CD4-positive, alpha-beta T cell (primary cell): Measurements from ENCODE around the gene ZNF106. TPM values are rescaled to one million over a fixed set of nuclear protein-coding genes. Genes with fewer than 3 reads are reported as not detected.

Experiments
- ATAC-seq: fragments of 200-7000 bp; cut with Tn5 transposase; one replicate; pipeline ENCODE4 v1.10.0; 2022; ENCODE audit warnings: mild to moderate bottlenecking; ENCODE audit not compliant: poor library complexity
- CTCF ChIA-PET: fragments of 350-600 bp; sonication (Branson Sonifier 250); formaldehyde crosslinking; loops from one replicate; lab custom pipeline; 2021; ENCODE audit warnings: antibody characterized with exemption, inconsistent platforms; lab: Charles Lee
- POLR2A ChIA-PET: fragments of 350-600 bp; sonication (Branson Sonifier 250); formaldehyde crosslinking; loops from one replicate; lab custom pipeline; 2021; ENCODE audit warnings: antibody characterized with exemption, inconsistent platforms; lab: Charles Lee
- DNase-seq, 14 experiments: peaks; one replicate each; pipeline ENCODE4 v3.0.0-alpha.2; 2013 to 2020; ENCODE audit warnings: mixed read lengths in 2 of 14
- H3K27ac ChIP-seq, 2 donors: one replicate each; pipeline versions ENCODE4 v1.5.1 to v1.7.0; 2013; ENCODE audit warnings: low read length in 2 of 2, low read depth in 1 of 2, mild to moderate bottlenecking in 1 of 2
- H3K27me3 ChIP-seq, 2 experiments: 1 replicate in 1 of 2; 2 replicates in 1 of 2; pipeline versions ENCODE4 v1.6.1 to v1.7.0; 2013; ENCODE audit warnings: low read length in 2 of 2, control low read depth in 1 of 2, mild to moderate bottlenecking in 1 of 2, moderate library complexity in 1 of 2; ENCODE audit not compliant: insufficient read depth in 2 of 2, control insufficient read depth in 1 of 2
- H3K36me3 ChIP-seq: one replicate; pipeline ENCODE4 v1.6.1; 2013; ENCODE audit warnings: low read length, control low read depth; ENCODE audit not compliant: insufficient read depth
- H3K4me1 ChIP-seq: one replicate; pipeline ENCODE4 v1.6.1; 2013; ENCODE audit warnings: low read length, control low read depth; ENCODE audit not compliant: insufficient read depth
- H3K4me3 ChIP-seq: one replicate; pipeline ENCODE4 v1.5.1; 2013; ENCODE audit warnings: mild to moderate bottlenecking, low read length, moderate library complexity
- H3K9me3 ChIP-seq, 2 experiments: 1 replicate in 1 of 2; 2 replicates in 1 of 2; pipeline versions ENCODE4 v1.6.1 to v1.7.0; 2013; ENCODE audit warnings: low read length in 2 of 2, mild to moderate bottlenecking in 2 of 2, control low read depth in 1 of 2, moderate library complexity in 1 of 2; ENCODE audit not compliant: control insufficient read depth in 1 of 2, insufficient read depth in 1 of 2
- H3K27ac Mint-ChIP-seq: one replicate; pipeline ENCODE4 v1.8.0; 2020; ENCODE audit warnings: mixed read lengths
- H3K27me3 Mint-ChIP-seq: one replicate; pipeline ENCODE4 v1.8.0; 2021; ENCODE audit warnings: mixed read lengths
- H3K36me3 Mint-ChIP-seq: one replicate; pipeline ENCODE4 v1.8.0; 2021; ENCODE audit warnings: low read depth, mixed read lengths
- H3K4me1 Mint-ChIP-seq: one replicate; pipeline ENCODE4 v1.8.0; 2021; ENCODE audit warnings: low read depth, mixed read lengths
- H3K4me3 Mint-ChIP-seq: one replicate; pipeline ENCODE4 v1.8.0; 2020; ENCODE audit warnings: mild to moderate bottlenecking, mixed read lengths
- H3K9me3 Mint-ChIP-seq: one replicate; pipeline ENCODE4 v1.8.0; 2020; ENCODE audit warnings: mixed read lengths
- intact Hi-C, 2 experiments: fragments of 100-400 bp; cut with DNase I in 1 of 2; cut with micrococcal nuclease in 1 of 2; formaldehyde crosslinking; loops; one replicate each; pipeline versions ENCODE4 v1.15.1 to v1.9.0; 2023 to 2025; cut with DNase I, micrococcal nuclease
- total RNA-seq, 174 experiments: library from RNA in 2 of 174; stranded (reverse) in 2 of 174; gene quantifications; one replicate each; pipeline ENCODE4 v1.2.3 and lab custom pipeline; 2021 to 2026
- TF ChIP-seq, protein P1 (sequence below): fragments of 200-600 bp; IDR thresholded peaks from one replicate; pipeline ENCODE4 v1.8.0; 2022; ENCODE audit warnings: antibody characterized with exemption, mild to moderate bottlenecking

Gene ZNF106
- total RNA-seq, 2 experiments from 2014 or later = 30.9 to 31.4 TPM

DNA sequence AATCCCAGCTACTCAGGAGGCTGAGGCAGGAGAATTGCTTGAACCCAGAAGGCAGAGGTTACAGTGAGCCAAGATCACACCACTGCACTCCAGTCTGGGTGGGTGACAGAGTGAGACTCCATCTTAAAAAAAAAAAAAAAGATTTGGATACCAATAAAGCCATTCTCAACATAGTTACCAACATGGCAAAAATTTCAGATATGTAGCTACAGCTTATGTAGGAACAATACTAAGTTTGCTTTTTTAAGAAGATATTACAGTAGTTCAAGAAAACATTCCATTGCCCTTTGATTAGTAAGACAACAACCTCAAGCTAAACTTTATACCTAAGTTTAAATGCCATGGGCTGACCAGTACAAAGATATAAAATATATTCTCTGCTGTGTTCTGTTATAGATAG lies 34.4 kb downstream of the ZNF106 start:
- peaks cover 20% of the 10 kb centered on the region for H3K4me1 Mint-ChIP-seq
- H3K27ac Mint-ChIP-seq = no peak overlapping the region
- H3K36me3 Mint-ChIP-seq = peaks cover 27% of the 10 kb centered on the region
- Histone ChIP-seq H3K36me3 (peaks cover 10% of the 10 kb centered on the region), H3K27me3 (no peaks in the 10 kb centered on the region), H3K9me3 (no peaks in the 10 kb centered on the region), H3K27ac (no peak overlapping the region), H3K4me1 (no peaks in the 10 kb centered on the region), H3K4me3 (no peak overlapping the region)
- ATAC-seq (no peak), DNase-seq (no peak)
- TF ChIP-seq, protein P1, sequence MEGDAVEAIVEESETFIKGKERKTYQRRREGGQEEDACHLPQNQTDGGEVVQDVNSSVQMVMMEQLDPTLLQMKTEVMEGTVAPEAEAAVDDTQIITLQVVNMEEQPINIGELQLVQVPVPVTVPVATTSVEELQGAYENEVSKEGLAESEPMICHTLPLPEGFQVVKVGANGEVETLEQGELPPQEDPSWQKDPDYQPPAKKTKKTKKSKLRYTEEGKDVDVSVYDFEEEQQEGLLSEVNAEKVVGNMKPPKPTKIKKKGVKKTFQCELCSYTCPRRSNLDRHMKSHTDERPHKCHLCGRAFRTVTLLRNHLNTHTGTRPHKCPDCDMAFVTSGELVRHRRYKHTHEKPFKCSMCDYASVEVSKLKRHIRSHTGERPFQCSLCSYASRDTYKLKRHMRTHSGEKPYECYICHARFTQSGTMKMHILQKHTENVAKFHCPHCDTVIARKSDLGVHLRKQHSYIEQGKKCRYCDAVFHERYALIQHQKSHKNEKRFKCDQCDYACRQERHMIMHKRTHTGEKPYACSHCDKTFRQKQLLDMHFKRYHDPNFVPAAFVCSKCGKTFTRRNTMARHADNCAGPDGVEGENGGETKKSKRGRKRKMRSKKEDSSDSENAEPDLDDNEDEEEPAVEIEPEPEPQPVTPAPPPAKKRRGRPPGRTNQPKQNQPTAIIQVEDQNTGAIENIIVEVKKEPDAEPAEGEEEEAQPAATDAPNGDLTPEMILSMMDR = no peak
- H3K27me3 Mint-ChIP-seq = no peaks in the 10 kb centered on the region
- no peaks in the 10 kb centered on the region for H3K9me3 Mint-ChIP-seq
- ChIA-PET CTCF (no interaction called here), POLR2A (no interaction called here)
- intact Hi-C loops = no loop called here
- no peak overlapping the region for H3K4me3 Mint-ChIP-seq

DNA sequence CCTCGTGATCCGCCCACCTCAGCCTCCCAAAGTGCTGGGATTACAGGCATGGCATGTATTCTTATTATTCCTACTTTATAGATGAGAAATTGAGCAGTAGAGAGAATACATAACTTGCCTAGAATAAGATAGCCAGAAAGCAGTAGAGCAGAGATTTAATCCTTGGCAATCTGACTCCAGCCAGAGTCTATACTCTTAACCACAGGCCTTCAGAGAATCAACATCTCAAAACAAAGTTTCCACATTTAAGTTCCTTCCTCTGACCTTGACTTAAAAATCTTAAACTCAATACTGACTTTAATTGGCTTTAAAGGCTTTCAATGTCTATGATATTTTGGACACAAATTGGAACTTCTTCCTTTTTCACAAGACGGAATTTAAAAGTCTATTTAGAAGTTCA lies 37.1 kb downstream of the ZNF106 start:
- Histone ChIP-seq H3K36me3 (peaks cover 32% of the 10 kb centered on the region), H3K4me3 (no peak overlapping the region), H3K4me1 (no peaks in the 10 kb centered on the region), H3K27ac (no peak overlapping the region), H3K9me3 (no peaks in the 10 kb centered on the region), H3K27me3 (no peaks in the 10 kb centered on the region)
- intact Hi-C loops = no loop called here
- H3K36me3 Mint-ChIP-seq = peaks cover 46% of the 10 kb centered on the region
- H3K4me3 Mint-ChIP-seq = no peak overlapping the region
- H3K27me3 Mint-ChIP-seq = no peaks in the 10 kb centered on the region
- TF ChIP-seq, protein P1 = no peak
- no peak for DNase-seq
- H3K27ac Mint-ChIP-seq = no peak overlapping the region
- no peaks in the 10 kb centered on the region for H3K9me3 Mint-ChIP-seq
- ATAC-seq = no peak
- ChIA-PET POLR2A (no interaction called here), CTCF (interaction anchor here (0.7 kb wide), 1 partner anchor 188 kb away, joined by 3 read pairs; no protein-coding TSS in a partner anchor)
- peaks cover 9% of the 10 kb centered on the region for H3K4me1 Mint-ChIP-seq

DNA sequence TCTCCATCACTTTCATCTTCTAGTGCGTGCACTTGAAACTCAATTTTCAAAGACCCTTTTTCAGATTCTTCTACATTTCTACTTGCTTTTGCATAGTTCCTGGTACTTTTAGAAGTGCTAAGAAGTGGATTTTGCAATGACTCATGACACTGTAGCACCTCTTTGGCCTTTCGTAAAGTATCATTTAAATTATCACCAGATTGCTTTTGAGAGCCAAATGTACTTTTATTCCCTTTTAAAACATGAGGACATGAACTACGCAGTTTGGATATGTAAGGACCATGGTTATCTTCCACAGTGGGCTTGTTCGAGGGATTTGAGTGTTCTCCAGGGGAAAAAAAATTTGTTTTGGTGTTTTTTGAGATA lies 40.5 kb downstream of the ZNF106 start:
- Histone ChIP-seq H3K4me1 (no peaks in the 10 kb centered on the region), H3K4me3 (no peak overlapping the region), H3K27ac (no peak overlapping the region), H3K27me3 (no peaks in the 10 kb centered on the region), H3K36me3 (peaks cover 56% of the 10 kb centered on the region), H3K9me3 (no peaks in the 10 kb centered on the region)
- no peaks in the 10 kb centered on the region for H3K4me1 Mint-ChIP-seq
- ChIA-PET POLR2A (no interaction called here), CTCF (no interaction called here)
- H3K9me3 Mint-ChIP-seq = no peaks in the 10 kb centered on the region
- no peaks in the 10 kb centered on the region for H3K27me3 Mint-ChIP-seq
- DNase-seq (no peak), ATAC-seq (no peak)
- H3K27ac Mint-ChIP-seq = no peak overlapping the region
- TF ChIP-seq, protein P1 = no peak
- peaks cover 70% of the 10 kb centered on the region for H3K36me3 Mint-ChIP-seq
- intact Hi-C loops = no loop called here
- H3K4me3 Mint-ChIP-seq = no peak overlapping the region
